Tibial nerve (tissue), 4 donors: ENCODE results near the gene ZNF182. TPM values are rescaled to one million over a fixed set of nuclear protein-coding genes. Genes with fewer than 3 reads are reported as not detected.
A peak's percentile ranks its signal among the peaks of the same experiment; 100 is the strongest.
"Not testable (repeated sequence)": the region's sequence is repeated elsewhere in the genome, so short reads cannot be mapped to it uniquely, and the experiment has no call there.

Source experiments
- DNase-seq, 2 donors: peaks; one replicate each; pipeline ENCODE4 v3.0.0-alpha.2; 2019; ENCODE audit warnings: low spot score in 2 of 2
- H3K27ac ChIP-seq, 4 donors: fragments of 200-600 bp; sonication (generic) in 3 of 4; one replicate each; pipeline ENCODE4 v1.5.1; 2017 to 2019; ENCODE audit warnings: mild to moderate bottlenecking in 1 of 4
- H3K27me3 ChIP-seq, 2 donors: fragments of 200-600 bp; sonication (generic) in 1 of 2; one replicate each; pipeline versions ENCODE4 v1.5.1 to v1.6.0; 2017 to 2019
- H3K36me3 ChIP-seq, 3 donors: fragments of 200-600 bp; sonication (generic); one replicate each; pipeline ENCODE4 v1.5.1; 2018 to 2019
- H3K4me1 ChIP-seq, 4 donors: fragments of 200-600 bp; sonication (generic) in 3 of 4; one replicate each; pipeline ENCODE4 v1.5.1; 2017 to 2019
- H3K4me3 ChIP-seq, 4 donors: fragments of 200-600 bp; sonication (generic) in 3 of 4; one replicate each; pipeline ENCODE4 v1.5.1; 2017 to 2019; ENCODE audit warnings: mild to moderate bottlenecking in 1 of 4, moderate library complexity in 1 of 4
- H3K9me3 ChIP-seq, 4 donors: fragments of 200-600 bp; sonication (generic) in 3 of 4; one replicate each; pipeline ENCODE4 v1.5.1; 2017 to 2019
- CTCF ChIP-seq, 5 experiments: fragments of 200-600 bp in 3 of 5; fragments of 450-650 bp in 2 of 5; sonication (generic) in 3 of 5; IDR thresholded peaks; one replicate each; pipeline ENCODE4 v1.5.1; 2016 to 2019; ENCODE audit warnings: antibody characterized with exemption in 5 of 5, mild to moderate bottlenecking in 3 of 5, moderate library complexity in 2 of 5
- EP300 ChIP-seq, 2 donors: sonication (generic); formaldehyde crosslinking; IDR thresholded peaks; one replicate each; pipeline ENCODE4 v1.6.1; 2017; ENCODE audit warnings: antibody characterized with exemption in 2 of 2, mild to moderate bottlenecking in 1 of 2
- POLR2A ChIP-seq, 2 donors: fragments of 450-650 bp; IDR thresholded peaks; one replicate each; pipeline ENCODE4 v1.6.1; 2017; ENCODE audit warnings: antibody characterized with exemption in 2 of 2, mild to moderate bottlenecking in 2 of 2, moderate library complexity in 2 of 2
- WGBS, 2 donors: methylation state at CpG; one replicate each; pipeline ENCODE4 v1.1.5; 2018; 5-methylcytosine and 5-hydroxymethylcytosine counted together
- total RNA-seq, 4 donors: library from RNA; depleted of rRNA; stranded (reverse); fragments of >200 nt; gene quantifications; one replicate each; pipeline ENCODE4 v1.1.0, GENCODE V29; 2016

The ZNF182 gene
- total RNA-seq, 4 donors from 2014 or later: 4.5 to 11.0 (median 7.4) TPM

GRCh38 chrX:48022738-48023137 is 18.9 kb upstream of the ZNF182 start:
- TF ChIP-seq POLR2A (IDR thresholded peaks at IDR 0.05) (no peak), EP300 (IDR thresholded peaks at IDR 0.05) (no peak), CTCF (IDR thresholded peaks at IDR 0.05) (no peak)
- H3K4me1 ChIP-seq: peaks cover 0 to 17% (median 0%) of the 10 kb centered on the region in 4 donors

GRCh38 chrX:48022100-48022499 is 18.3 kb upstream of the ZNF182 start:
- no peaks in the 10 kb centered on the region for H3K9me3 ChIP-seq
- TF ChIP-seq CTCF (IDR thresholded peaks at IDR 0.05) (no peak), POLR2A (IDR thresholded peaks at IDR 0.05) (no peak), EP300 (IDR thresholded peaks at IDR 0.05) (no peak)
- WGBS, 2 donors: 38 to 62% methylated on average over 1 to 3 of the region's 3 CpGs
- no peaks in the 10 kb centered on the region for H3K27me3 ChIP-seq
- peak overlapping the region in 1 of 4 donors; percentile 58 for H3K4me3 ChIP-seq
- H3K27ac ChIP-seq: peak overlapping the region in 2 of 4 donors; percentile 82 to 93
- H3K4me1 ChIP-seq: peaks cover 0 to 17% (median 0%) of the 10 kb centered on the region in 4 donors
- H3K36me3 ChIP-seq: no peaks in the 10 kb centered on the region
- DNase-seq: no peak

More at GRCh38 chrX:48022738-48023137, 18.9 kb upstream of the ZNF182 start:
- Histone ChIP-seq H3K9me3 (no peaks in the 10 kb centered on the region), H3K27ac (no peak overlapping the region), H3K36me3 (no peaks in the 10 kb centered on the region), H3K27me3 (no peaks in the 10 kb centered on the region), H3K4me3 (no peak overlapping the region)
- WGBS, 2 donors: 74 to 90% methylated on average over 3 of the region's 3 CpGs
- no peak for DNase-seq

GRCh38 chrX:48021026-48021900 is 17.5 kb upstream of the ZNF182 start:
- TF ChIP-seq CTCF (IDR thresholded peaks at IDR 0.05) (no peak), EP300 (IDR thresholded peaks at IDR 0.05) (peak in 1 of 2 donors; percentile 64), POLR2A (IDR thresholded peaks at IDR 0.05) (no peak)
- peaks cover 0 to 10% (median 0%) of the 10 kb centered on the region in 4 donors for H3K4me1 ChIP-seq
- peak overlapping the region; percentile 28 to 58 (median 43) for H3K4me3 ChIP-seq
- WGBS, 2 donors: 1 to 35% methylated on average over 28 to 30 of the region's 30 CpGs
- no peaks in the 10 kb centered on the region for H3K27me3 ChIP-seq
- peak overlapping the region; percentile 64 to 93 (median 84) for H3K27ac ChIP-seq
- DNase-seq: peak; percentile 31 to 71
- H3K36me3 ChIP-seq: no peaks in the 10 kb centered on the region
- no peaks in the 10 kb centered on the region for H3K9me3 ChIP-seq

- not testable (repeated sequence) for H3K27me3 ChIP-seq, DNase-seq, H3K4me1 ChIP-seq, H3K9me3 ChIP-seq, H3K36me3 ChIP-seq
- WGBS, 2 donors: 55 to 69% methylated on average over 11 of the region's 11 CpGs
- peak overlapping the region in 1 of 4 donors; percentile 82 for H3K27ac ChIP-seq
- peak overlapping the region in 2 of 4 donors; percentile 54 to 58 for H3K4me3 ChIP-seq
Observed at GRCh38 chrX:48020472-48020871, 16.7 kb upstream of the ZNF182 start.

- H3K9me3 ChIP-seq, H3K36me3 ChIP-seq, DNase-seq, H3K27me3 ChIP-seq, H3K4me3 ChIP-seq, H3K4me1 ChIP-seq, H3K27ac ChIP-seq: not testable (repeated sequence)
- no CpG with 5 or more reads among the region's 1 CpG for WGBS, 2 donors
Observed at GRCh38 chrX:48019892-48020291, 16.1 kb upstream of the ZNF182 start.

- DNase-seq, H3K27me3 ChIP-seq, H3K36me3 ChIP-seq, H3K27ac ChIP-seq, H3K4me3 ChIP-seq, H3K9me3 ChIP-seq, H3K4me1 ChIP-seq: not testable (repeated sequence)
- 96 to 98% methylated on average over 4 to 8 of the region's 46 CpGs for WGBS, 2 donors
Observed at GRCh38 chrX:48016583-48017310, 13.0 kb upstream of the ZNF182 start.

GRCh38 chrX:48009445-48009960 is 5.7 kb upstream of the ZNF182 start:
- WGBS, 2 donors: no CpG with 5 or more reads among the region's 2 CpGs
- not testable (repeated sequence) for H3K4me1 ChIP-seq, H3K36me3 ChIP-seq, H3K27ac ChIP-seq, H3K4me3 ChIP-seq, H3K9me3 ChIP-seq, H3K27me3 ChIP-seq, DNase-seq

- no CpG with 5 or more reads among the region's 8 CpGs for WGBS, 2 donors
- H3K36me3 ChIP-seq, H3K4me3 ChIP-seq, H3K27me3 ChIP-seq, H3K27ac ChIP-seq, H3K9me3 ChIP-seq, DNase-seq: not testable (repeated sequence)
- H3K4me1 ChIP-seq: peaks cover 0 to 12% (median 0%) of the 10 kb centered on the region in 4 donors
Observed at GRCh38 chrX:48006688-48007087, 2.9 kb upstream of the ZNF182 start, which contains the start of gene SPACA5. Gene SPACA5, plus strand, starts transcription at chrX:48006988. Its CDS starts 815 bp downstream, at chrX:48007803.
